GM20000 (cell line): ENCODE measurements around the gene FEV.

Experiments
- DNase-seq: peaks from one replicate; pipeline ENCODE4 v3.0.0; 2012; ENCODE audit warnings: low spot score
- TF ChIP-seq, protein P1 (sequence below): IDR thresholded peaks from 2 replicates; pipeline ENCODE4 v1.5.1; 2012; ENCODE audit warnings: mild to moderate bottlenecking, control low read depth; ENCODE audit errors: extremely low read depth, missing control alignments

FEV gene

DNA sequence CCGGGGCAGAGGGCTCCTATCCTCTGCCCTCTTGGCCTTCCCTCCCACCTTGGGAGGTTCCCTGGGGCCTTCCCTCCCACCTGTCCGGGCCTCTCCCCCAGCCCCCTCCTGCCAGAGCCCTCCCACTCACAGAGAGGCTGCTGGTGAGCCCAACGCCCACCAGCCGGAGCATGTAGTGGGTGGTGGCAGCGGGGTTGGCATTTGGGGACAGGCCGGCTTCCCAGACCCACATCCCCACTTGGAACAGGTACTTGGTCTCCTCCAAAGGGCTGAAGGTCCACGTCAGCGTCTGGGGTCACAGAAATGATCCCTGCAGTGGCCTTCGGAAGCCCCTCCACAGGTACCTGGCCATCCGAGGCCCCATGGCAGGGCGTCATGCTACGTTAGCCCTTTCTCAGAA is 37.1 kb upstream of the FEV start:
- TF ChIP-seq, protein P1, sequence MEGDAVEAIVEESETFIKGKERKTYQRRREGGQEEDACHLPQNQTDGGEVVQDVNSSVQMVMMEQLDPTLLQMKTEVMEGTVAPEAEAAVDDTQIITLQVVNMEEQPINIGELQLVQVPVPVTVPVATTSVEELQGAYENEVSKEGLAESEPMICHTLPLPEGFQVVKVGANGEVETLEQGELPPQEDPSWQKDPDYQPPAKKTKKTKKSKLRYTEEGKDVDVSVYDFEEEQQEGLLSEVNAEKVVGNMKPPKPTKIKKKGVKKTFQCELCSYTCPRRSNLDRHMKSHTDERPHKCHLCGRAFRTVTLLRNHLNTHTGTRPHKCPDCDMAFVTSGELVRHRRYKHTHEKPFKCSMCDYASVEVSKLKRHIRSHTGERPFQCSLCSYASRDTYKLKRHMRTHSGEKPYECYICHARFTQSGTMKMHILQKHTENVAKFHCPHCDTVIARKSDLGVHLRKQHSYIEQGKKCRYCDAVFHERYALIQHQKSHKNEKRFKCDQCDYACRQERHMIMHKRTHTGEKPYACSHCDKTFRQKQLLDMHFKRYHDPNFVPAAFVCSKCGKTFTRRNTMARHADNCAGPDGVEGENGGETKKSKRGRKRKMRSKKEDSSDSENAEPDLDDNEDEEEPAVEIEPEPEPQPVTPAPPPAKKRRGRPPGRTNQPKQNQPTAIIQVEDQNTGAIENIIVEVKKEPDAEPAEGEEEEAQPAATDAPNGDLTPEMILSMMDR = no peak
- no peak for DNase-seq

DNA sequence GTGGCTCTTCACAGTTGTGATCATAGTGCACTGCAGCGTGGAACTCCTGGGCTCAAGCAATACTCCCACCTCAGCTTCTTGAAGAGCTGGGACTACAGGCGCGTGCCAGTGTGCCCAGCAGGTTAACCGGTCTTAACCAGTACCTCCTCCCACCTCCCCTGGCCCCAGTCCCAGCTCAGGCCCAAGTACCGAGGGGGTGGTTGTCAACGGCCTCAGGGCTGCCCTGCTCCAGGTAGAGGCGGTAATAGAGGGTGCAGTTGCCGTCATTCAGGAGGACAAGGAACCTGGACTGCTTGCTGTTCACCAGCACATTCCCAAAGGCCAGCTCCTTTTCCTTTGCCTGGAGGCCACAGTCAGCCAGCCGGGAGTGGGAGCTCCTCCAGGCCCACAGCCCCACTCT is 36.6 kb upstream of the FEV start:
- TF ChIP-seq, protein P1 = no peak
- no peak for DNase-seq

DNA sequence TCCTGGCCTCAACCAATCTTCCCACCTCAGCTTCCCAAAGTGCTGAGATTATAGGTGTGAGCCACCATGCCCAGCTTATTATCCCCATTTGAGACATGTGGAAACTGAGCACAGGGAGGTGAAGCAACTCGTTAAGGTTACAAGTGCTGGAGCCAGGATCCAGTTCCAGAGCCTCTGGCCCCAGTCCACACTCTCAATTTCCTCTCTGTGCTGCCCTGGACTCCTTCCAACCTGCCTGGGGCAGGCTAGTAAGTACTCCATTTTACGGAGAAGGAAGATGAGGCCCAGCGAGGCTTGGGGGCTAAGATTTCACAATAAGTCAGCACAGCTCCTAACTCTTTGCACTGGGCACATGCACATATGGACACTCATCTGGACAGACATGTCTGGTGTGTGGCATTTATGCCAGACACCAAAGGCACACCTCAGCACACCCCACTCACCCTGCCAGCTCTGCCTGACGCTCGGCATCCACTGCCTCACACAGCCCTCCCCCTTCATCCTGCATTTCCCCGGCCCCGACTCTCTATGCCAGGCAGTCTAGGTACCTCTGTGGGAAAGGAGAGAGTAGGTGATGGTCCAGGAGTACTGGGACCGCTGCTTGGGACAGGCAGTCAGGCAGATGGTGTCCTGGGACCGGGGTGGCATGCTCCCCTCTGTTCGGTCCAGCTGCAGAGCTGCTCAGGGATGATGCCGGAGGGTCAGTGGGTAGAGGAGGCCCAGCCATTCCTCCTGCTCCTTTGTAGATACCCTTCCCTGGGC is 35.8 kb upstream of the FEV start:
- no peak for DNase-seq

DNA sequence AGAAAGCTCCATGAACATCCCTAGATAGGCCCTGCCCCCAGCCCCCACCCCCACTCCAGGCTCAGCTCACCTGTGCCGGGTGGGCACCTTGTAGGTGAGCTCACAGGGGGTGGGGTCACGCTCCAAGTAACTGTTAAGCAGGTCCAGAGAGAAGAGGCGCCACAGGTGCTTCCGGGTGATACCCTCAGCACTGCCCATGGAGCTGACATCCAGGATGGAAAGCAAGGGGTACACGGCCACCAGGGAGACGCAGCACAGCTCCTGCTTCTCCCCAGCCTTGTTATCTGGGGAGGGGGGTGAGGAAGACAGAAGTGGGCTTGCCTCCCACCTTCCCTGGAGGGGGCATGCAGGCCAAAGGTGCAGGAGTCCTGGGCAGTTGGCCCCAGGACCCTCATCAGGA is 34.5 kb upstream of the FEV start:
- no peak for DNase-seq
- TF ChIP-seq, protein P1 = no peak

More for the DNA sequence above, 35.8 kb upstream of the FEV start:
- TF ChIP-seq, protein P1 = no peak

DNA sequence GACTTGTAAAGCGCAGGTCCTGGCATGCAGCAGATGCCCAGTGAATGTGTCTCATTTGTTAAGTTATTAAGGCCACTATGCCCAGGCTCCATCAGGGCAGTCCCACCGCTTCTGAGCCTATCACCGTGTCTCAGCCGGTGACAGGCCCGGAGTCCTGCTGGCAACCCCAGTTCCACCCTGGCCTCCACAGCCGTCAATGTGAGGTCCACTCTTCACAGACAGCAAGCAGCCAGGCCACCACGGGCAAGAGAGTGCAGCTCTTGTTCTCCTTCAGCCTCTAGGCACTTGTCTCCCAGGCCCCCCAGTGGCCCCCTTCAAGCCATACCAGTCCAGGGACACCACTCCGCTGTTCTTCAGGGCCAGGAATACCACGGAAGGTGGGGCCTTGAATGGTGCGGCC is 33.7 kb upstream of the FEV start:
- no peak for DNase-seq
- TF ChIP-seq, protein P1 = no peak

DNA sequence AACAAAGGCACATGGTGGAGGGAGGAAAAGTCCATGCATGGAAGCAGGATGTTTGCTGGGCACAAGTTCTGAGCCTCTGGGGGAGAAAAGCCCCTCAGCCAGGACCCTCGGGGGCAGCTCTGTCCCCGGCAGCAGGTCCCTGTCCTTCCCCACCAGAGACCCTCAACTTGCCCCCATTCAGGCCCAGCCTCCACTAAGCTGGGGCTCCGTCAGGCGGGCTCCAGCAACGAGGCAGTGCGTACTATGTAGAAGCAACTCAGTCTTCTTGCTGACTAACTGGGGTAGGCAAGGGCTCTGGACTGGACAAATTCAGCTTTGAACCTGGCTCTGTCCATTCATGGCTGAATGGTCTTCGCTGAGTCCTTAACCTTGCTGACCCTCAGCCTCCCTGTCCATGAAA is 33.3 kb upstream of the FEV start:
- no peak for DNase-seq
- TF ChIP-seq, protein P1 = no peak

DNA sequence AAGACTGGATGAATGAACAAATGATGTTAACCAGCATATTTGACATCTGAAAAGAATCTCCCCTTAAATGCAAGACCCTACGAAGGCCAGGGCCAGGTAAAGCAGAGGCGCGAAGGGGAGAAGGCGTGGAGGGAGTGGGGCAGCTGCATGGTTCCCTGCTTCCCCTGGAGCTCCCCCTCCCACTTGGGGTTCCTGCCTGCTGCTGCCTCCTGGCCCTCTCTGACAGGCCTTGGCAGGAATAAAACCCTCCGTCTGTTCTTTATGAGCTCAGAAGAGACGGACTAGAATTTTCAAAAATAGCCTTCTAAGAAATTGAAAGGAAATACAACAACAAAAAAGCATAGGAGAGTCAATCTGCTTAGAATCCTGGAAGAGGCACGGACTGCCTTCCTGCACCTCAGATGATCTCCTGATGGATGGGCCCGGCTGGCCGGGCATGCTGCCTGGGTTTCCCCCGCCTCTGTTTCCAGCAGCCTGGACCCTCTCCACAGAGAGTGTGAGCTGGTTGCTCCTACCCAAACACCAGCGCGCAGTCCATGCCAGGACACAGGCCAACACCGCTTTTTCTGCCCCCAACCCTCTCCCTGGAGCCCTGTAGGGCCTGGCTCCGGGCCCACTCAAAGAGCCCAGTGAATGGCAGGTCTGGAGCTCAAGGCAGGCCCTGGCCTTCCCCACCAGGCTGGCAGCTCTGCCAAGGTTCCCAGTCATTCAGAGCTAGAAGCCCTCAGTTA is 32.4 kb upstream of the FEV start:
- DNase-seq = no peak
- TF ChIP-seq, protein P1 = no peak
